SK-N-SH treated with all-trans-retinoic acid at 6 μM for 48 hours (cell line): ENCODE results near the gene RIC1.

Experiments
- ATAC-seq: fragments of 200-7000 bp; cut with Tn5 transposase; 3 replicates; pipeline ENCODE4 v1.9.1; 2020; ENCODE audit warnings: mild to moderate bottlenecking, moderate library complexity
- ARNTL ChIP-seq: fragments of 450-650 bp; formaldehyde crosslinking; IDR thresholded peaks from 2 replicates; pipeline ENCODE4 v1.5.0; 2020; ENCODE audit warnings: low read depth, mild to moderate bottlenecking, moderate library complexity, borderline replicate concordance
- CREB5 ChIP-seq: fragments of 250-450 bp; sonication (Bioruptor Pico); IDR thresholded peaks from 2 replicates; pipeline ENCODE4 v1.5.1; 2020; ENCODE audit warnings: low read depth, mild to moderate bottlenecking, moderate library complexity
- CSDC2 ChIP-seq: fragments of 250-450 bp; sonication (Bioruptor Pico); IDR thresholded peaks from 2 replicates; pipeline ENCODE4 v1.5.0; 2020; ENCODE audit warnings: mild to moderate bottlenecking, moderate library complexity
- ESRRG ChIP-seq: fragments of 250-450 bp; sonication (Bioruptor Pico); IDR thresholded peaks from 2 replicates; pipeline ENCODE4 v1.6.1; 2021; ENCODE audit warnings: mild to moderate bottlenecking
- GLIS3 ChIP-seq: fragments of 250-450 bp; sonication (Bioruptor Pico); IDR thresholded peaks from 2 replicates; pipeline ENCODE4 v1.5.0; 2020; ENCODE audit warnings: mild to moderate bottlenecking, moderate library complexity
- OSR1 ChIP-seq: fragments of 250-450 bp; sonication (Bioruptor Pico); IDR thresholded peaks from 2 replicates; pipeline ENCODE4 v1.8.0; 2022; ENCODE audit warnings: moderate library complexity, mild to moderate bottlenecking, inconsistent platforms
- PATZ1 ChIP-seq: fragments of 250-450 bp; sonication (Bioruptor Pico); IDR thresholded peaks from 2 replicates; pipeline ENCODE4 v1.8.0; 2020; ENCODE audit warnings: mild to moderate bottlenecking, moderate library complexity, borderline replicate concordance
- PPARA ChIP-seq: fragments of 250-450 bp; sonication (Bioruptor Pico); IDR thresholded peaks from 2 replicates; pipeline ENCODE4 v1.5.0; 2020; ENCODE audit warnings: mild to moderate bottlenecking, borderline replicate concordance
- RARB ChIP-seq: fragments of 250-450 bp; sonication (Bioruptor Pico); IDR thresholded peaks from 2 replicates; pipeline ENCODE4 v1.8.0; 2021; ENCODE audit warnings: mild to moderate bottlenecking, moderate library complexity
- SNAI2 ChIP-seq: fragments of 250-450 bp; sonication (Bioruptor Pico); IDR thresholded peaks from 2 replicates; pipeline ENCODE4 v1.5.0; 2020; ENCODE audit warnings: mild to moderate bottlenecking, moderate library complexity
- TOX ChIP-seq: fragments of 250-450 bp; sonication (Bioruptor Pico); IDR thresholded peaks from 2 replicates; pipeline ENCODE4 v1.8.0; 2021; ENCODE audit warnings: mild to moderate bottlenecking, moderate library complexity, borderline replicate concordance
- TSHZ2 ChIP-seq: fragments of 250-450 bp; sonication (Bioruptor Pico); IDR thresholded peaks from 2 replicates; pipeline ENCODE4 v1.5.0; 2020; ENCODE audit warnings: mild to moderate bottlenecking, moderate library complexity
- ZFP3 ChIP-seq: fragments of 250-450 bp; sonication (Bioruptor Pico); IDR thresholded peaks from 2 replicates; pipeline ENCODE4 v1.5.0; 2020; ENCODE audit warnings: mild to moderate bottlenecking, moderate library complexity
- ZNF565 ChIP-seq: fragments of 450-650 bp; formaldehyde crosslinking; conservative IDR thresholded peaks from 2 replicates; pipeline ENCODE4 v1.5.0; 2020; ENCODE audit warnings: low read depth, mild to moderate bottlenecking, moderate library complexity
- ZNF70 ChIP-seq: fragments of 450-650 bp; formaldehyde crosslinking; IDR thresholded peaks from 2 replicates; pipeline ENCODE4 v1.5.0; 2020; ENCODE audit warnings: mild to moderate bottlenecking, moderate library complexity
- ZNF8 ChIP-seq: fragments of 450-650 bp; formaldehyde crosslinking; IDR thresholded peaks from 2 replicates; pipeline ENCODE4 v1.5.0; 2020; ENCODE audit warnings: mild to moderate bottlenecking, moderate library complexity

RIC1 gene

GRCh38 chr9:5610491-5610890, 18.4 kb upstream of the RIC1 start:
- no peak for TF ChIP-seq OSR1 (CRISPR knock-in tag)
- ATAC-seq, result no peak

- ATAC-seq, result no peak; the same call in 2 of the 3 replicates
- TF ChIP-seq PPARA (CRISPR knock-in tag), result no peak
- no peak for TF ChIP-seq TOX
- no peak for TF ChIP-seq CREB5 (CRISPR knock-in tag)
- TF ChIP-seq SNAI2 (CRISPR knock-in tag), result no peak
- no peak for TF ChIP-seq ESRRG (CRISPR knock-in tag)
- TF ChIP-seq PATZ1 (CRISPR knock-in tag), result no peak
- no peak for TF ChIP-seq ZNF565 (CRISPR knock-in tag)
- TF ChIP-seq ZFP3 (CRISPR knock-in tag), result no peak
- TF ChIP-seq ARNTL (CRISPR knock-in tag), result no peak
These were observed 17.4 kb upstream of the RIC1 start for GRCh38 chr9:5611321-5612184.

- no peak for TF ChIP-seq CSDC2 (CRISPR knock-in tag)
- TF ChIP-seq, all 23 proteins: peak for 0
- ATAC-seq, result no peak
These were observed 16.7 kb upstream of the RIC1 start for GRCh38 chr9:5612185-5612530.

GRCh38 chr9:5614192-5614591, 14.7 kb upstream of the RIC1 start:
- TF ChIP-seq TSHZ2, result no peak
- TF ChIP-seq CREB5 (CRISPR knock-in tag), result no peak
- no peak for TF ChIP-seq ESRRG (CRISPR knock-in tag)
- TF ChIP-seq PPARA (CRISPR knock-in tag), result no peak
- TF ChIP-seq RARB (CRISPR knock-in tag), result no peak
- no peak for TF ChIP-seq CSDC2 (CRISPR knock-in tag)
- TF ChIP-seq ZNF8 (CRISPR knock-in tag), result no peak
- TF ChIP-seq ZNF70 (CRISPR knock-in tag), result no peak
- no peak for TF ChIP-seq ZNF565 (CRISPR knock-in tag)
- no peak for TF ChIP-seq SNAI2 (CRISPR knock-in tag)
- TF ChIP-seq PATZ1 (CRISPR knock-in tag), result no peak
- no peak for TF ChIP-seq GLIS3 (CRISPR knock-in tag)
- no peak for ATAC-seq
